Smooth muscle cell (in vitro differentiated cells): ENCODE data around the gene ELAPOR2. TPM values are rescaled to one million over a fixed set of nuclear protein-coding genes. Genes with fewer than 3 reads are reported as not detected.

Source experiments
- DNase-seq: peaks from one replicate; lab custom pipeline; 2025; ENCODE audit not compliant: unreplicated experiment; lab: John Stamatoyannopoulos, UW
- H2AFZ ChIP-seq: fragments of 200-600 bp; sonication (generic); 2 replicates; pipeline ENCODE4 v1.6.0; 2016; ENCODE audit warnings: antibody characterized with exemption, low read depth, mild to moderate bottlenecking
- H3F3A ChIP-seq: fragments of 200-600 bp; sonication (generic); 2 replicates; pipeline ENCODE4 v1.6.0; 2017; ENCODE audit warnings: antibody characterized with exemption, low read depth
- H3K27ac ChIP-seq: fragments of 200-600 bp; sonication (generic); 2 replicates; pipeline ENCODE4 v1.5.1; 2016; ENCODE audit warnings: low read depth, mild to moderate bottlenecking
- H3K27me3 ChIP-seq: fragments of 200-600 bp; sonication (generic); 2 replicates; pipeline ENCODE4 v1.6.1; 2016; ENCODE audit warnings: low read depth, mild to moderate bottlenecking
- H3K36me3 ChIP-seq: fragments of 200-600 bp; sonication (generic); 2 replicates; pipeline ENCODE4 v1.5.1; 2016; ENCODE audit warnings: low read depth
- H3K4me1 ChIP-seq: fragments of 200-600 bp; sonication (generic); 2 replicates; pipeline ENCODE4 v1.5.1; 2016; ENCODE audit warnings: low read depth
- H3K4me2 ChIP-seq: fragments of 200-600 bp; sonication (generic); 2 replicates; pipeline ENCODE4 v1.6.0; 2016; ENCODE audit warnings: mild to moderate bottlenecking
- H3K4me3 ChIP-seq: fragments of 200-600 bp; sonication (generic); 2 replicates; pipeline ENCODE4 v1.5.1; 2016; ENCODE audit warnings: mild to moderate bottlenecking
- H3K79me2 ChIP-seq: fragments of 200-600 bp; sonication (generic); 2 replicates; pipeline ENCODE4 v1.6.0; 2016; ENCODE audit warnings: low read depth, mild to moderate bottlenecking
- H3K9ac ChIP-seq: fragments of 200-600 bp; sonication (generic); 2 replicates; pipeline ENCODE4 v1.6.0; 2016; ENCODE audit warnings: low read depth
- H3K9me3 ChIP-seq: fragments of 200-600 bp; sonication (generic); replicated peaks from 2 replicates; pipeline ENCODE4 v1.5.1; 2016; ENCODE audit warnings: low read depth
- H4K20me1 ChIP-seq: fragments of 200-600 bp; sonication (generic); 2 replicates; pipeline ENCODE4 v1.6.0; 2016; ENCODE audit warnings: low read depth
- WGBS: methylation state at CpG from one replicate; pipeline ENCODE4 v1.1.7; 2016; ENCODE audit warnings: low lambda C conversion rate; 5-methylcytosine and 5-hydroxymethylcytosine counted together
- polyA plus RNA-seq: library from polyadenylated mRNA; unstranded; fragments of >200 nt; fragmentation: Nextera tagmentation; extraction: Ambion mirVana; gene quantifications from 2 replicates; pipeline ENCODE4 v1.2.1, GENCODE V29; 2016
- total RNA-seq: library from RNA; depleted of rRNA; stranded (reverse); fragments of >200 nt; gene quantifications from 2 replicates; pipeline ENCODE4 v1.2.3, GENCODE V29; 2014
- TF ChIP-seq, protein P1 (sequence below): fragments of 200-600 bp; sonication (generic); IDR thresholded peaks from 2 replicates; pipeline ENCODE4 v1.5.1; 2017; ENCODE audit warnings: borderline replicate concordance, mild to moderate bottlenecking, antibody characterized with exemption; ENCODE audit not compliant: insufficient read depth, poor library complexity, severe bottlenecking

ELAPOR2 gene, protein sequence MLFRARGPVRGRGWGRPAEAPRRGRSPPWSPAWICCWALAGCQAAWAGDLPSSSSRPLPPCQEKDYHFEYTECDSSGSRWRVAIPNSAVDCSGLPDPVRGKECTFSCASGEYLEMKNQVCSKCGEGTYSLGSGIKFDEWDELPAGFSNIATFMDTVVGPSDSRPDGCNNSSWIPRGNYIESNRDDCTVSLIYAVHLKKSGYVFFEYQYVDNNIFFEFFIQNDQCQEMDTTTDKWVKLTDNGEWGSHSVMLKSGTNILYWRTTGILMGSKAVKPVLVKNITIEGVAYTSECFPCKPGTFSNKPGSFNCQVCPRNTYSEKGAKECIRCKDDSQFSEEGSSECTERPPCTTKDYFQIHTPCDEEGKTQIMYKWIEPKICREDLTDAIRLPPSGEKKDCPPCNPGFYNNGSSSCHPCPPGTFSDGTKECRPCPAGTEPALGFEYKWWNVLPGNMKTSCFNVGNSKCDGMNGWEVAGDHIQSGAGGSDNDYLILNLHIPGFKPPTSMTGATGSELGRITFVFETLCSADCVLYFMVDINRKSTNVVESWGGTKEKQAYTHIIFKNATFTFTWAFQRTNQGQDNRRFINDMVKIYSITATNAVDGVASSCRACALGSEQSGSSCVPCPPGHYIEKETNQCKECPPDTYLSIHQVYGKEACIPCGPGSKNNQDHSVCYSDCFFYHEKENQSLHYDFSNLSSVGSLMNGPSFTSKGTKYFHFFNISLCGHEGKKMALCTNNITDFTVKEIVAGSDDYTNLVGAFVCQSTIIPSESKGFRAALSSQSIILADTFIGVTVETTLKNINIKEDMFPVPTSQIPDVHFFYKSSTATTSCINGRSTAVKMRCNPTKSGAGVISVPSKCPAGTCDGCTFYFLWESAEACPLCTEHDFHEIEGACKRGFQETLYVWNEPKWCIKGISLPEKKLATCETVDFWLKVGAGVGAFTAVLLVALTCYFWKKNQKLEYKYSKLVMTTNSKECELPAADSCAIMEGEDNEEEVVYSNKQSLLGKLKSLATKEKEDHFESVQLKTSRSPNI
- total RNA-seq (27.6 and 36.4 TPM in 2 replicates), polyA plus RNA-seq (21.7 and 28.2 TPM in 2 replicates)

DNA sequence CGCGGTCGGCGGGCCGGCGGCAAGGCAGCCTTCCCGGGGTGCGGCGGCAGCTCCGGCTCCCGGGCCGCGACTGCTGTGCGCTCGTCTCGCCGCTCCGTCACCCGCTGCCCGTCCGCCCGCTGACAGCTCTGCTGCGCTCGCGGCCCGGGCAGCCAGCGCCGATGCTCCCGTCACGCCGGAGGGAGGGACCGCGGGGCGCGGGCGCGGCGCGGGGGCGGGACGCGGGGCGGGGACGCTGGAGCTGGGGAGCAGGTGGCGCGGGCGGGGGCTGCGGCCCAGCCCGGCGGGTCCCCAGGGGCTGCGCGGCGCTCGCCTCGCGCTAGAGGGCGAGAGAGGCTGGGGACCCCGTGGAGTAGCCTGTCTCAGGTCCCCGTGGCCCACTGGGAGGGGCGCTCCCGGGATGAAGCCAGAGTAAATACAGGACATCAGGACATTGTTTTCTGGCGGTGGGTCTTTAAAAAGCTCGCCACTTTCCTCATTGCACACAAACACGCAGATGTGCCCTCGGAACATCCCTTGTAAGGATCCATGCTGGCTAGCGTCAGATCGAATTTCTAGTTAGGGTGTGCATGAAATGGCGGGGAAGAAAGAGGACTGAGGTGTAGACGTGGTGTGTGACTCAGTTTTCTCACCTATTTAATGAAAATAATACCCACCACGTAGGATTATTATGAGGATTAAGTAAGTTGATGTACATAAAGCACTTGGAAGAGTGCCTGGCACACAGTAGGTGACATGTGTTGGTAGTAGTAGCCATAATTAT, at the start of gene ELAPOR2:
Gene ELAPOR2, minus strand, starts transcription at position 130 of the 763 bp plus-strand sequence. CDS start 141 bp downstream, outside the sequence.
- peak; percentile 33 for DNase-seq
- H3F3A ChIP-seq: peaks cover 3% of the 10 kb centered on the region
- no peaks in the 10 kb centered on the region for H3K79me2 ChIP-seq
- peak within 1 kb of the TSS; percentile 99 for H3K4me2 ChIP-seq
- no peaks in the 10 kb centered on the region for H4K20me1 ChIP-seq
- no peak within 1 kb of the TSS for H3K27ac ChIP-seq
- no peaks in the 10 kb centered on the region for H3K9me3 ChIP-seq
- H3K36me3 ChIP-seq: no peaks in the 10 kb centered on the region
- H2AFZ ChIP-seq: peak within 1 kb of the TSS; percentile 99
- H3K4me1 ChIP-seq: no peaks in the 10 kb centered on the region
- TF ChIP-seq, protein P1, sequence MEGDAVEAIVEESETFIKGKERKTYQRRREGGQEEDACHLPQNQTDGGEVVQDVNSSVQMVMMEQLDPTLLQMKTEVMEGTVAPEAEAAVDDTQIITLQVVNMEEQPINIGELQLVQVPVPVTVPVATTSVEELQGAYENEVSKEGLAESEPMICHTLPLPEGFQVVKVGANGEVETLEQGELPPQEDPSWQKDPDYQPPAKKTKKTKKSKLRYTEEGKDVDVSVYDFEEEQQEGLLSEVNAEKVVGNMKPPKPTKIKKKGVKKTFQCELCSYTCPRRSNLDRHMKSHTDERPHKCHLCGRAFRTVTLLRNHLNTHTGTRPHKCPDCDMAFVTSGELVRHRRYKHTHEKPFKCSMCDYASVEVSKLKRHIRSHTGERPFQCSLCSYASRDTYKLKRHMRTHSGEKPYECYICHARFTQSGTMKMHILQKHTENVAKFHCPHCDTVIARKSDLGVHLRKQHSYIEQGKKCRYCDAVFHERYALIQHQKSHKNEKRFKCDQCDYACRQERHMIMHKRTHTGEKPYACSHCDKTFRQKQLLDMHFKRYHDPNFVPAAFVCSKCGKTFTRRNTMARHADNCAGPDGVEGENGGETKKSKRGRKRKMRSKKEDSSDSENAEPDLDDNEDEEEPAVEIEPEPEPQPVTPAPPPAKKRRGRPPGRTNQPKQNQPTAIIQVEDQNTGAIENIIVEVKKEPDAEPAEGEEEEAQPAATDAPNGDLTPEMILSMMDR: peak; percentile 28
- 2% methylated on average over 49 of the region's 70 CpGs for WGBS
- H3K4me3 ChIP-seq: peak within 1 kb of the TSS; percentile 74
- H3K27me3 ChIP-seq: no peaks in the 10 kb centered on the region
- H3K9ac ChIP-seq: peak within 1 kb of the TSS; percentile 47

DNA sequence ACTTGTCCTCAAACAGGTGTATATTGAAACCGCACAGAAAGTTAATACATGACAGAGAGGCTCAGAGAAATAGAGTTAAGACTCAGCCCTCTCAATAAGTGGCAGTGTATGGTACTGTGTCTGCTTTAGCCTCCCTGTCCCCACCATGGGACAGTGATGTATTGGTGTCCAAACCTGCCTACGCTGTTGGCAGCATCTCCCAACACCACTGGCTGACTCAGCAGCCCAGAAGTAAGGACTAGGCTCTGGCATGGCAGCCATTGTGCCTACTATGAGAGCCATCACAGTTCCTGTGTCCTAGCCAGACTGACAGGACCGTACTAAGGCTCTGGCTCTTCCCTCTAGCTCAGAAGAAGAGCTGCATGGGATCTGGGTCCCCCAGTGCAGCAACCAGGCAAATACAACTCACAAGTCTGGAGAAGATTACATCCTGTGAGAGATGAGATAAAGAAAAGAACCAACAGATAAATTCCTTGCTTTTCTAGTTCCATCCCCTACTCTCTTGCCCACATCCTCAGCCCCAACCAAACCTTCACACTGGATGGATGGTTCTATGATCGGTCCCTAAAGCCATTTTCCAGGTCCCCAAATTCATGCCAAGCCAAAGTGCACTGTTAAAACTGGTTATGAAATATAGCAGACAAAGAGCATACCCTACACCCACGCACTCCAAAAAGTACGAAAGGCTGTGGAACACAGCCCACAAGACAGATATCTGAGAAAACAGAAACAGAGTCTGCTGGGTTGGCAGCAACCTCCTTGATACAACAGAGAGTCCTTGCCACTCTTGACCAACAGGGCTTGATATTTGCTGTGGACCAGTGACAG, 48.7 kb upstream of the ELAPOR2 start:
- WGBS: 84% methylated on average over 6 of the region's 6 CpGs
- no peaks in the 10 kb centered on the region for H3K27me3 ChIP-seq
- H3K9me3 ChIP-seq: no peaks in the 10 kb centered on the region
- no peak overlapping the region for H2AFZ ChIP-seq
- no peaks in the 10 kb centered on the region for H3K4me1 ChIP-seq
- no peak overlapping the region for H3K4me2 ChIP-seq
- no peak overlapping the region for H3K4me3 ChIP-seq
- H3K9ac ChIP-seq: no peak overlapping the region
- no peak overlapping the region for H3K27ac ChIP-seq
- no peak for DNase-seq
- no peaks in the 10 kb centered on the region for H3F3A ChIP-seq
- TF ChIP-seq, protein P1: no peak
- no peaks in the 10 kb centered on the region for H3K36me3 ChIP-seq
- H4K20me1 ChIP-seq: no peaks in the 10 kb centered on the region
- no peaks in the 10 kb centered on the region for H3K79me2 ChIP-seq

DNA sequence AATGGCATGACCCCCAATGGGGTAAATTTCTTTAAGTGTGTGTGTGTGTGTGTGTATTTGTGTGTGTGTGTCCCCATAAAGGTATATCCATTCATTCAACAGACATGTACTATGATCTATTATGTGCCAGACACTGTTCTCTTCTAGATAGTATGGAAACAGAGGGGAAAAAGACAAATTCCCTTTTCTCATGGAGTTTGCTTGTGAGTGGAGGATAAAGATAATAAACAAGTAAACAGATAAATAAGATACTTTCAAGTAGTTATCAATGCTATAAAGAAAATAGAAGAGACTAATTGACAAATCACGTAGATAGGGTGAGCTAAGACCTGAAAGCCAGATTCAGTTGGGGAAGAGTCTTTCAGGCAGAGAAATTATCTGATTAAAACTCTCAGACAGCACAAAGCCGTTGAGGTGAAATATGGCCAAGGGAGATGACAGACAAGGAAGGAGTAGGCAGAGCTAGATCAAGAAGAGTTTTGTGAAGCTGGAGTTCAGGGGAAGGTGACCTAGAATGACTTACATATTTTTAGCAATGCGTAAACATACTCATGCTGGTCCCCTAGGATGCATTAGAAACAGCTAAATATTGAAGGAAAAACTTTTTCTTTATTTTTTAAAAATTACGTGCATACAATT, 47.6 kb upstream of the ELAPOR2 start:
- Histone ChIP-seq H3K4me1 (no peaks in the 10 kb centered on the region), H3K9me3 (no peaks in the 10 kb centered on the region), H3K4me3 (no peak overlapping the region), H3K36me3 (no peaks in the 10 kb centered on the region), H3F3A (no peaks in the 10 kb centered on the region), H4K20me1 (no peaks in the 10 kb centered on the region), H3K4me2 (no peak overlapping the region), H2AFZ (no peak overlapping the region), H3K27me3 (no peaks in the 10 kb centered on the region), H3K9ac (no peak overlapping the region), H3K27ac (no peak overlapping the region), H3K79me2 (no peaks in the 10 kb centered on the region)
- no peak for DNase-seq
- TF ChIP-seq, protein P1: no peak
- 82% methylated on average over 4 of the region's 4 CpGs for WGBS
